HepG2 (cell line): ENCODE data around the gene RPH3AL. TPM values are rescaled to one million over a fixed set of nuclear protein-coding genes. Genes with fewer than 3 reads are reported as not detected.

Source experiments
- ARID2 ChIP-seq: sonication (generic); formaldehyde crosslinking; IDR thresholded peaks from 2 replicates; pipeline ENCODE4 v1.8.1; 2022; ENCODE audit warnings: mild to moderate bottlenecking, missing genetic modification reagents, borderline replicate concordance
- CREB1 ChIP-seq, 2 experiments: fragments of 450-650 bp in 1 of 2; IDR thresholded peaks; 2 replicates each; pipeline ENCODE4 v1.6.1; 2016 to 2017; ENCODE audit warnings: control low read depth in 1 of 2, mild to moderate bottlenecking in 1 of 2, missing compliant biosample characterization in 1 of 2, missing genetic modification characterization in 1 of 2
- ETS1 ChIP-seq: sonication (generic); formaldehyde crosslinking; IDR thresholded peaks from 2 replicates; pipeline ENCODE4 v1.4.0; 2020; ENCODE audit warnings: missing genetic modification reagents
- HMG20A ChIP-seq: IDR thresholded peaks from 2 replicates; pipeline ENCODE4 v1.6.1; 2016; ENCODE audit warnings: borderline replicate concordance
- ISL2 ChIP-seq: sonication (generic); formaldehyde crosslinking; IDR thresholded peaks from 2 replicates; pipeline ENCODE4 v1.5.0; 2020; ENCODE audit warnings: missing genetic modification reagents
- MAFF ChIP-seq: IDR thresholded peaks from 2 replicates; pipeline ENCODE4 v1.6.1; 2011; ENCODE audit warnings: low read depth, low read length, improper control_type of control experiment
- MBD4 ChIP-seq: IDR thresholded peaks from 2 replicates; pipeline ENCODE4 v1.6.1; 2012; ENCODE audit warnings: low read length, inconsistent platforms, borderline replicate concordance
- NFYC ChIP-seq: IDR thresholded peaks from 2 replicates; pipeline ENCODE4 v1.6.1; 2016; ENCODE audit warnings: missing genetic modification reagents, missing compliant biosample characterization
- PHF5A ChIP-seq: IDR thresholded peaks from one replicate; pipeline ENCODE4 v1.6.1; 2018; ENCODE audit warnings: low read depth, missing genetic modification reagents; ENCODE audit not compliant: unreplicated experiment
- RCOR2 ChIP-seq: IDR thresholded peaks from 2 replicates; pipeline ENCODE4 v1.6.1; 2016; ENCODE audit warnings: missing biosample characterization, missing genetic modification reagents
- SNRNP70 ChIP-seq: fragments of 200-400 bp; formaldehyde crosslinking; IDR thresholded peaks from 2 replicates; pipeline ENCODE4 v1.6.1; 2017; ENCODE audit warnings: mild to moderate bottlenecking, low read depth, low read length, moderate library complexity
- SOX13 ChIP-seq, 3 experiments: fragments of 450-650 bp in 1 of 3; sonication (generic) in 1 of 3; formaldehyde crosslinking in 1 of 3; IDR thresholded peaks in 2 of 3; conservative IDR thresholded peaks in 1 of 3; 2 replicates each; pipeline versions ENCODE4 v1.5.0 to v1.6.1; 2016 to 2020; ENCODE audit warnings: antibody characterized with exemption in 1 of 3, mild to moderate bottlenecking in 1 of 3, missing compliant biosample characterization in 1 of 3, missing genetic modification reagents in 1 of 3, moderate library complexity in 1 of 3
- ZBTB8A ChIP-seq: sonication (generic); formaldehyde crosslinking; IDR thresholded peaks from 2 replicates; pipeline ENCODE4 v1.4.0; 2020; ENCODE audit warnings: mild to moderate bottlenecking, low read depth, missing genetic modification reagents, borderline replicate concordance
- ZEB1 ChIP-seq: IDR thresholded peaks from 2 replicates; pipeline ENCODE4 v1.6.1; 2012; ENCODE audit warnings: mild to moderate bottlenecking, low read depth, inconsistent platforms; ENCODE audit not compliant: insufficient replicate concordance
- ZNF136 ChIP-seq: sonication (generic); formaldehyde crosslinking; IDR thresholded peaks from 2 replicates; pipeline ENCODE4 v1.8.1; 2022; ENCODE audit warnings: low read depth, mild to moderate bottlenecking, moderate library complexity, missing genetic modification reagents
- ZNF280D ChIP-seq: sonication (generic); formaldehyde crosslinking; IDR thresholded peaks from 2 replicates; pipeline ENCODE4 v1.5.1; 2020; ENCODE audit warnings: mild to moderate bottlenecking, missing genetic modification reagents
- ZNF496 ChIP-seq: sonication (generic); formaldehyde crosslinking; IDR thresholded peaks from 2 replicates; pipeline ENCODE4 v1.8.1; 2023; ENCODE audit warnings: mild to moderate bottlenecking, moderate library complexity, missing genetic modification reagents; ENCODE audit not compliant: insufficient replicate concordance
- ZNF597 ChIP-seq: sonication (generic); formaldehyde crosslinking; IDR thresholded peaks from 2 replicates; pipeline ENCODE4 v1.5.0; 2020; ENCODE audit warnings: missing genetic modification reagents
- ZNF678 ChIP-seq: sonication (generic); formaldehyde crosslinking; IDR thresholded peaks from 2 replicates; pipeline ENCODE4 v1.4.0; 2020; ENCODE audit warnings: mild to moderate bottlenecking, missing genetic modification reagents
- ZNF703 ChIP-seq: sonication (generic); formaldehyde crosslinking; IDR thresholded peaks from 2 replicates; pipeline ENCODE4 v1.5.1; 2020; ENCODE audit warnings: missing genetic modification reagents, mild to moderate bottlenecking, moderate library complexity, borderline replicate concordance
- ZSCAN12 ChIP-seq: sonication (generic); formaldehyde crosslinking; IDR thresholded peaks from 2 replicates; pipeline ENCODE4 v1.9.0; 2021; ENCODE audit warnings: mild to moderate bottlenecking, missing genetic modification reagents
- polyA plus RNA-seq, 8 experiments: library from polyadenylated mRNA; depleted of rRNA in 3 of 8; stranded (reverse) in 7 of 8; unstranded in 1 of 8; fragments of >200 nt; fragmentation: Illumina TruSeq in 4 of 8; extraction: Trizol in 4 of 8; gene quantifications; 2 replicates each; pipeline versions ENCODE4 v1.2.1 to v1.2.3, GENCODE V29; 2011 to 2016; ENCODE audit warnings: low read depth in 4 of 8, missing spikeins in 1 of 8, mixed read lengths in 1 of 8; ENCODE audit not compliant: insufficient read depth in 1 of 8
- total RNA-seq, 5 experiments: library from RNA; depleted of rRNA; stranded (reverse); fragments of >200 nt; fragmentation: Illumina TruSeq; extraction: Trizol; gene quantifications; 2 replicates each; pipeline ENCODE4 v1.2.3, GENCODE V29; 2016; ENCODE audit warnings: low read depth in 1 of 5
- TF ChIP-seq, protein P1 (sequence below): sonication (generic); formaldehyde crosslinking; IDR thresholded peaks from 2 replicates; pipeline ENCODE4 v1.4.0; 2020; ENCODE audit warnings: mild to moderate bottlenecking, missing genetic modification reagents

The RPH3AL gene
- total and polyA plus RNA-seq, 2 of the 13 experiments (the other 11 are each of a cell fraction or from before 2014, with no cell fraction given): 7.8 to 16.4 TPM

GRCh38 chr17:282000-282911 is 70.4 kb downstream of the RPH3AL start (continued):
- TF ChIP-seq ZNF597 (CRISPR knock-in tag) (no peak), ZNF496 (CRISPR knock-in tag) (no peak), ETS1 (CRISPR knock-in tag) (no peak), RCOR2 (no peak), SNRNP70 (no peak), ZNF678 (CRISPR knock-in tag) (no peak), SOX13 (IDR thresholded peaks at IDR 0.05) (no peak), SOX13 (CRISPR knock-in tag; conservative IDR thresholded peaks at IDR 0.05 in 1 of 2, IDR thresholded peaks at IDR 0.05 in 1 of 2) (no peak), MAFF (no peak), MBD4 (no peak), ISL2 (CRISPR knock-in tag) (no peak), ZEB1 (no peak), CREB1 (IDR thresholded peaks at IDR 0.05) (no peak), CREB1 (CRISPR knock-in tag; IDR thresholded peaks at IDR 0.05) (no peak), NFYC (CRISPR knock-in tag) (no peak), ZNF703 (CRISPR knock-in tag) (no peak), ARID2 (no peak), ZNF280D (CRISPR knock-in tag) (no peak; the same call in 1 of the 2 replicates), ZSCAN12 (CRISPR knock-in tag) (no peak), ZBTB8A (no peak), ZNF136 (no peak), HMG20A (CRISPR knock-in tag) (no peak), PHF5A (no peak)
- TF ChIP-seq, protein P1, sequence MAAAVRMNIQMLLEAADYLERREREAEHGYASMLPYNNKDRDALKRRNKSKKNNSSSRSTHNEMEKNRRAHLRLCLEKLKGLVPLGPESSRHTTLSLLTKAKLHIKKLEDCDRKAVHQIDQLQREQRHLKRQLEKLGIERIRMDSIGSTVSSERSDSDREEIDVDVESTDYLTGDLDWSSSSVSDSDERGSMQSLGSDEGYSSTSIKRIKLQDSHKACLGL (CRISPR knock-in tag): no peak
